GM19395 (cell line): ENCODE results near the gene ST7L.
"Not testable (repeated sequence)": the region's sequence is repeated elsewhere in the genome, so short reads cannot be mapped to it uniquely, and the experiment has no call there.

Source experiments
- ATAC-seq: cut with Tn5 transposase; IDR thresholded peaks from one replicate; pipeline ENCODE4 v1.9.1; 2021; ENCODE audit warnings: mild to moderate bottlenecking, moderate library complexity; ENCODE audit not compliant: unreplicated experiment

The ST7L gene

DNA sequence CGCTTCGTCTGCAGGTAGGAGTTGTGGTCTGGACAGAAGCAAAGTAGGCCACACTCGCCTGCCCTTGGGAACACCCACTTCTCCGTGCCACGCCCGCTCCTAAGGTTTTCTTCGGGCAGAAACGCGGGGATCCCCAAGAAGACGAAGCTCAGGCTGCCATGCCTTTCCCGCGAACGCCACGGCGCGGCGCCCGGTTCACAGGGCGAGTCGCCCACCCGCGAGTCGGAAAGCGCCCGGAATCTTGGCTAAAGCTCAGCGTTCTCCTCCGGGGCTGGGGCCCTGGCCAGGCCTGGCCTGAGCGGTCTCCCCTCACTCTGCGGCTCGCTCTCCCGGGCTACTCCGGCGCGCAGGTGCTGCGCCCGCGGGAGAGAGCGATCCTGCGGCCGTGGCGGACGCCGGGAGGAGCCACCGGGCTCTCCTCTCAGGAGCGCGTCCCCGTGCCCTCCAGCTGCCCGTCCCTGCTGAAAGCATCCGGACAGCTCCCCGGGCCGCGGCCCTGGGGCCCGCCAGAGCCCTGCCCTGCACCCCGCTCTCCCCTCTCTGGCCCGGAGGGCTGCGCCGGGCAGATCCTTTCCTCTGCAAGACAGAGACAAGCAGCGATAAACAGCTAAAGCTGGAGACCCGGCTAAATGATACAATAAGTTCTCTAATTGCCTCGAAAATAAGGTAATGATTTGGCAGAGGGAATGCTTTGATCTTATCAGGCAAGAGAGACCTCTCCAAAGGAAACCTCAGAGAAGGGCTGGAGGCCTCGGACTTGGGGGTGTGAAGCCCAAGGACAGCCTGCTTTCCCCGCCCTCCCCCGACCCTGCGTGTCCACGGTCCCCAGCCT lies 116.9 kb downstream of the ST7L start:
- ATAC-seq: peak; percentile 61

DNA sequence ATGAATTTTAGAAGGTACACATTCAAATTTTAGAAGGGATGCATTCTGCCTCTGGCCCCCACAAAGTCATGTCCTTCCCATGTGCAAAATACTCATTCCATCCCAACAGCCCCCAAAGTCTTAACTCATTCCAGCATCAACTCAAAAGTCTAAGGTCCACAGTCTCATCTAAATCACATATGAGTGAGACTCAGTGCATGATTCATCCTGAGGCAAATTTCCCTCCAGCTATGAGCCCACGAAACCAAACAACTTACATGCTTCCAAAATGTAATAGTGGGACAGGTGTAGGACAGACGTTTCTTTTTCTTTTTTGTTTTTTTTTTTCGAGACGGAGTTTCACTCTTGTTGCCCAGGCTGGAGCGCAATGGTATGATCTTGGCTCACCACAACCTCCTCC lies 122.7 kb downstream of the ST7L start:
- ATAC-seq: no peak

DNA sequence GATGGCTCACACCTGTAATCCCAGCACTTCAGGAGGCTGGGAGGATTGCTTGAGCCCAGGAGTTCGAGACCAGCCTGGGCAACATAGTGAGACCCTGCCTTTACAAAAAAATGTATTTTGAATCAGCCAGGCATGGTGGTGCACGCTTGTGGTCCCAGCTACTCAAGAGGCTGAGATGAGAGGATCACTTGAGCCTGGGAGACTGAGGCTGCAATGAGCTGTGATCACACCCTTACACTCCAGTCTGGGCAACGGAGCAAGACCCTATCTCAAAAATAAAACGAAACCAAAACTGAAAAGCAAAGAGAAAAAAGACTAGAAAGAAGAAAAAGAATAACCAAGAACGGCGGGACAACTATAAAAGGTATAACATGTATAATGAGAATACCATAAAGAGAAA lies 125.6 kb downstream of the ST7L start:
- ATAC-seq: no peak

DNA sequence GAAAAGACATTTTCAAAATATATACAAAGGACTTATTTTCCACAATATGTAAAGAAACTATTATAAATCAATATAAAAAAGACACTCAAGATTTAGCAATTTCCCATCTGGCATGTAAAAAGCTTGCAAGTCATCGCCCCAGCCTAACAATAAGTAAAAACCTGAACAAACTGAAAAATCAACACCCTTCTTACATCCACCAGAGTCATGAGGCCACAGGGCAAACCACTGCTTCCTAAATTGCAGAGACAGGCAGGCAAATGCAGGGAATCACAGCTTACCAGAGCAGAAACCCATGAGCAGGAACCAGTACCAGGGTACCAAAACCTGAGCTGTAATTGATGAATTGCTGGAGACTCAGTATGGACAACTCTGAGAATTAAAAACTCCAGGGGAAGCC lies 126.9 kb downstream of the ST7L start:
- no peak for ATAC-seq

DNA sequence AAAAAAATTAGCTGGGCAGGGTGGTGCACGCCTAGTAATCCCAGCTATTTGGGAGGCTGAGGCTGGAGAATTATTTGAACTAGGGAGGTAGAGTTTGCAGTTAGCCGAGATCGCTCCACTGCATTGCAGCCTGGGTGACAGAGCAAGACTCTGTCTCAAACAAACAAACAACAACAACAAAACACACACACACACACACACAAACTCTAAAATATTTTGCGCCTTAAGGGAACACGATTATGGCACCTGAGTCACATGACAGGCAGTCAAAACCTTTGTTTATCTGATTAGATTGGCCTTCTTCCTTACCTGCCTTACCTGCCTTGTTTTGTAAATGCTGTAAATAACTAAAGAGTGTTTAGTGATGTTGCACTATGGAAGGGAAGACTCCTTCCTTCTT lies 130.8 kb downstream of the ST7L start:
- no peak for ATAC-seq

DNA sequence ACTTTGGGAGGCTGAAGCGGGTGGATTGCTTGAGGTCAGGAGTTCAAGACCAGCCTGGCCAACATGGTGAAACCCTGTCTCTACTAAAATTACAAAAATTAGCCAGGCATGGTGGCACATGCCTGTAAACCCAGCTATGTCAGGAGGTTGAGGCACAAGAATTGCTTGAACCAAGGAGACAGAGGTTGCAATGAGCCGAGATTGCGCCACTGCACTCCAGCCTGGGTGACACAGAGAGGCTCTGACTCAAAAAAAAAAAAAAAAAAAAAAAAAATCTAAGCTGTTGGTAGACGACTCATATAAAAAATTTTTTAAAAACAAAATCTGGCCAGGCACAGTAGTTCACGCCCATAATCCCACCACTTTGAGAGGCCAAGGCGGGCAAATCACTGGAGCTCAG lies 131.3 kb downstream of the ST7L start:
- not testable (repeated sequence) for ATAC-seq

DNA sequence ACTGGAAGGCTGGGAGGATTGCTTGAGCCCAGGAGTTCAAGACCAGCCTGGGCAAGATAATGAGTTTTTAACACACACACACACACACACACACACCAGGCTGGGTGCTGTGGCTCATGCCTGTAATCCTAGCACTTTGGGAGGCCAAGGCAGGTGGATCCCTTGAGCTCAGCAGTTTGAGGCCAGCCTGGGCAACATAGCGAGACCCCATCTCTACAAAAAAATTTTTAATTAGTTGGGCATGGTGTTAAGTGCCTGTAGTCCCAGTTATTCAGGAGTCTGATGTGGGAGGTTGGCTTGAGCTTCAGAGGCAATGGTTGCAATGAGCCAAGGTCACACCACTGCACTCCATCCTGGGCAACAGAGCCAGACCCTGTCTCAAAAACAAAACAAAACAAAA lies 132.9 kb downstream of the ST7L start:
- not testable (repeated sequence) for ATAC-seq

DNA sequence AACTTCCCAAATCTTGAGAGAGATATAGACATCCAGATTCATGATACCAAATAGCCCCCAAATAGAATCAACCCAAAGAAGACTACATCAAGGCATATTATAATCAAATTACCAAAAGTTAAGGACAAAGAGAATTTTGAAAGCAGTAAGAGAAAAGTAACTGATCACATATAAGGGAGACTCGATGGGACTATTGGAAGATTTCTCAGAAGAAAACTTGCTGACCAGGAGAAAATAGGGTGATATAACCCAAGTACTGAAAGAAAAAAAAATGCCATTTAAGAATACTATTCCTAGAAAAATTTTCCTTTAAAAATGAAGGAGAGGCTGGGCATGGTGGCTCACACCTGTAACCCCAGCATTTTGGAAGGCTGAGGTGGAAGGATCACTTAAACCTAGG lies 140.6 kb downstream of the ST7L start:
- no peak for ATAC-seq

DNA sequence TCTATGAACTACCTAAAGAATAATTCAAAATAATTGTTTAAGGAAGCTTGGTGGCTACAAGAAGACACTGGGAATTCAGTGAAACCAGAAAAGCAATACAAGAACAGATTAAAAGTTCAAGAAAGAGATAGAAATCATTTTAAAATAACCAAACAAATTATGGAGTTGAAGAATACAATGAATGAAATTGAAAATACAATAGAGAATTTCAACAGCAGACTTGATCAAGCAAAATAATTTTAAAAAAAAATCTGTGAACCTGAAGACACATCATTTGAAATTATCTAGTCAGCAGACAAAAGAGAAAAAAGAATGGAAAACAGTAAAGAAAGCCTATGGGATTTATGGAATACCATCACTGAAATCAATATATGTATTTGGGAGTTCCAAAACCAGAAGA lies 141.4 kb downstream of the ST7L start:
- ATAC-seq: no peak
